K562 (cell line): Measurements from ENCODE around the gene ZPR1. TPM values are rescaled to one million over a fixed set of nuclear protein-coding genes. Genes with fewer than 3 reads are reported as not detected.

Experiments used
- CXXC5 ChIP-seq: fragments of 250-450 bp; sonication (Bioruptor Pico); IDR thresholded peaks from 2 replicates; pipeline ENCODE4 v1.8.0; 2022; ENCODE audit warnings: inconsistent platforms, mild to moderate bottlenecking, moderate library complexity
- ETV6 ChIP-seq, 3 experiments: fragments of 150-350 bp in 1 of 3; sonication (generic) in 1 of 3; formaldehyde crosslinking in 1 of 3; IDR thresholded peaks; 2 replicates each; pipeline versions ENCODE4 v1.6.1 to v1.8.0; 2014 to 2022; ENCODE audit warnings: borderline replicate concordance in 2 of 3, low read depth in 2 of 3, antibody characterized with exemption in 1 of 3, low read length in 1 of 3, mild to moderate bottlenecking in 1 of 3, missing genetic modification reagents in 1 of 3
- SP2 ChIP-seq: IDR thresholded peaks from 2 replicates; pipeline ENCODE4 v1.6.1; 2011; ENCODE audit warnings: mild to moderate bottlenecking, low read depth, low read length, moderate library complexity; ENCODE audit not compliant: poor library complexity, severe bottlenecking; ENCODE audit errors: extremely low read depth
- TAF7 ChIP-seq: fragments of 450-650 bp; IDR thresholded peaks from 2 replicates; pipeline ENCODE4 v1.6.1; 2016; ENCODE audit warnings: missing genetic modification characterization, missing compliant biosample characterization
- THRAP3 ChIP-seq: fragments of 450-650 bp; IDR thresholded peaks from 2 replicates; pipeline ENCODE4 v1.6.1; 2016; ENCODE audit warnings: mild to moderate bottlenecking, inconsistent platforms, borderline replicate concordance
- ZNF140 ChIP-seq: fragments of 250-450 bp; sonication (Bioruptor Pico); IDR thresholded peaks from 2 replicates; pipeline ENCODE4 v1.8.0; 2021; ENCODE audit warnings: moderate library complexity, mild to moderate bottlenecking, inconsistent platforms
- ZNF174 ChIP-seq: fragments of 250-450 bp; sonication (Bioruptor Pico); IDR thresholded peaks from 2 replicates; pipeline ENCODE4 v1.4.0; 2020; ENCODE audit warnings: mild to moderate bottlenecking
- ZNF3 ChIP-seq: fragments of 250-450 bp; sonication (Bioruptor Pico); IDR thresholded peaks from 2 replicates; pipeline ENCODE4 v1.5.0; 2021; ENCODE audit warnings: mild to moderate bottlenecking, moderate library complexity
- ZNF324 ChIP-seq: fragments of 250-450 bp; sonication (Bioruptor Pico); IDR thresholded peaks from 2 replicates; pipeline ENCODE4 v1.4.0; 2020; ENCODE audit warnings: mild to moderate bottlenecking
- polyA plus RNA-seq, 8 experiments: library from polyadenylated mRNA; depleted of rRNA in 4 of 8; stranded (reverse) in 5 of 8; unstranded in 3 of 8; fragments of >200 nt; fragmentation: Nextera tagmentation in 2 of 8; fragmentation: Illumina TruSeq in 1 of 8; extraction: Ambion mirVana in 2 of 8; extraction: Trizol in 1 of 8; gene quantifications; 2 replicates each; pipeline versions ENCODE4 v1.2.1 to v1.2.3, GENCODE V29; 2011 to 2014; ENCODE audit warnings: inconsistent platforms in 1 of 8, missing spikeins in 1 of 8
- total RNA-seq, 7 experiments: library from RNA; depleted of rRNA in 6 of 7; stranded (reverse); fragments of >200 nt in 6 of 7; fragmentation: Illumina TruSeq in 2 of 7; extraction: Trizol in 2 of 7; gene quantifications; 2 replicates each; pipeline versions ENCODE4 v1.2.1 to v1.2.3, GENCODE V29; 2011 to 2021; ENCODE audit warnings: low replicate concordance in 1 of 7
- TF ChIP-seq, protein P1 (sequence below), 2 experiments: fragments of 450-650 bp; IDR thresholded peaks; 2 replicates each; pipeline ENCODE4 v1.6.1; 2016; ENCODE audit warnings: mild to moderate bottlenecking in 2 of 2, borderline replicate concordance in 1 of 2, low read depth in 1 of 2, moderate library complexity in 1 of 2
- TF ChIP-seq, protein P2 (sequence below): IDR thresholded peaks from 3 replicates; pipeline ENCODE4 v1.6.1; 2011; ENCODE audit warnings: borderline replicate concordance, mild to moderate bottlenecking, moderate library complexity; ENCODE audit not compliant: insufficient read length; ENCODE audit errors: extremely low read depth

Gene ZPR1
- total and polyA plus RNA-seq, 9 of the 15 experiments (the other 6 are each of a cell fraction or from before 2014, with no cell fraction given): 13.0 to 120 (median 83.8) TPM

DNA sequence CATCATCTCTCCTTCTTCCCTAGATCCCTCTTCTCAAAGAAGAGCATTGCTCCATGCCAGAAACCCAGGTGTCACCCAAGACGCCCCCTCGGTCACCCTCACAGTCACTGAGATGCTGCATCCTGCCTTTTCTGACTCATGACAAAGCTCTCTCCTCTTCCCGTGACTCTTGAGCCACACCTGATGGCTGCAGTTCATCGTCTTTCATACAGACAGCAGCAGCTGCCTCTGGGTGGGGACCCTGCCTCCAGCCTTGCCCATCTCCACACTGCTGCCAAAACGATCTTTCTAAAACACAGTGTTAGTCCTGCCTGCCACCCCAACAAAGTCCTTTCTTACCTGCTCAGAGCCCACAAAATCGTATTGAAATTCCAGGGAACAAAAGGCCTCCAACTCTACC, 59.8 kb downstream of the ZPR1 start (continued):
- no peak for TF ChIP-seq THRAP3
- TF ChIP-seq CXXC5 (CRISPR knock-in tag): no peak
- TF ChIP-seq, protein P1, sequence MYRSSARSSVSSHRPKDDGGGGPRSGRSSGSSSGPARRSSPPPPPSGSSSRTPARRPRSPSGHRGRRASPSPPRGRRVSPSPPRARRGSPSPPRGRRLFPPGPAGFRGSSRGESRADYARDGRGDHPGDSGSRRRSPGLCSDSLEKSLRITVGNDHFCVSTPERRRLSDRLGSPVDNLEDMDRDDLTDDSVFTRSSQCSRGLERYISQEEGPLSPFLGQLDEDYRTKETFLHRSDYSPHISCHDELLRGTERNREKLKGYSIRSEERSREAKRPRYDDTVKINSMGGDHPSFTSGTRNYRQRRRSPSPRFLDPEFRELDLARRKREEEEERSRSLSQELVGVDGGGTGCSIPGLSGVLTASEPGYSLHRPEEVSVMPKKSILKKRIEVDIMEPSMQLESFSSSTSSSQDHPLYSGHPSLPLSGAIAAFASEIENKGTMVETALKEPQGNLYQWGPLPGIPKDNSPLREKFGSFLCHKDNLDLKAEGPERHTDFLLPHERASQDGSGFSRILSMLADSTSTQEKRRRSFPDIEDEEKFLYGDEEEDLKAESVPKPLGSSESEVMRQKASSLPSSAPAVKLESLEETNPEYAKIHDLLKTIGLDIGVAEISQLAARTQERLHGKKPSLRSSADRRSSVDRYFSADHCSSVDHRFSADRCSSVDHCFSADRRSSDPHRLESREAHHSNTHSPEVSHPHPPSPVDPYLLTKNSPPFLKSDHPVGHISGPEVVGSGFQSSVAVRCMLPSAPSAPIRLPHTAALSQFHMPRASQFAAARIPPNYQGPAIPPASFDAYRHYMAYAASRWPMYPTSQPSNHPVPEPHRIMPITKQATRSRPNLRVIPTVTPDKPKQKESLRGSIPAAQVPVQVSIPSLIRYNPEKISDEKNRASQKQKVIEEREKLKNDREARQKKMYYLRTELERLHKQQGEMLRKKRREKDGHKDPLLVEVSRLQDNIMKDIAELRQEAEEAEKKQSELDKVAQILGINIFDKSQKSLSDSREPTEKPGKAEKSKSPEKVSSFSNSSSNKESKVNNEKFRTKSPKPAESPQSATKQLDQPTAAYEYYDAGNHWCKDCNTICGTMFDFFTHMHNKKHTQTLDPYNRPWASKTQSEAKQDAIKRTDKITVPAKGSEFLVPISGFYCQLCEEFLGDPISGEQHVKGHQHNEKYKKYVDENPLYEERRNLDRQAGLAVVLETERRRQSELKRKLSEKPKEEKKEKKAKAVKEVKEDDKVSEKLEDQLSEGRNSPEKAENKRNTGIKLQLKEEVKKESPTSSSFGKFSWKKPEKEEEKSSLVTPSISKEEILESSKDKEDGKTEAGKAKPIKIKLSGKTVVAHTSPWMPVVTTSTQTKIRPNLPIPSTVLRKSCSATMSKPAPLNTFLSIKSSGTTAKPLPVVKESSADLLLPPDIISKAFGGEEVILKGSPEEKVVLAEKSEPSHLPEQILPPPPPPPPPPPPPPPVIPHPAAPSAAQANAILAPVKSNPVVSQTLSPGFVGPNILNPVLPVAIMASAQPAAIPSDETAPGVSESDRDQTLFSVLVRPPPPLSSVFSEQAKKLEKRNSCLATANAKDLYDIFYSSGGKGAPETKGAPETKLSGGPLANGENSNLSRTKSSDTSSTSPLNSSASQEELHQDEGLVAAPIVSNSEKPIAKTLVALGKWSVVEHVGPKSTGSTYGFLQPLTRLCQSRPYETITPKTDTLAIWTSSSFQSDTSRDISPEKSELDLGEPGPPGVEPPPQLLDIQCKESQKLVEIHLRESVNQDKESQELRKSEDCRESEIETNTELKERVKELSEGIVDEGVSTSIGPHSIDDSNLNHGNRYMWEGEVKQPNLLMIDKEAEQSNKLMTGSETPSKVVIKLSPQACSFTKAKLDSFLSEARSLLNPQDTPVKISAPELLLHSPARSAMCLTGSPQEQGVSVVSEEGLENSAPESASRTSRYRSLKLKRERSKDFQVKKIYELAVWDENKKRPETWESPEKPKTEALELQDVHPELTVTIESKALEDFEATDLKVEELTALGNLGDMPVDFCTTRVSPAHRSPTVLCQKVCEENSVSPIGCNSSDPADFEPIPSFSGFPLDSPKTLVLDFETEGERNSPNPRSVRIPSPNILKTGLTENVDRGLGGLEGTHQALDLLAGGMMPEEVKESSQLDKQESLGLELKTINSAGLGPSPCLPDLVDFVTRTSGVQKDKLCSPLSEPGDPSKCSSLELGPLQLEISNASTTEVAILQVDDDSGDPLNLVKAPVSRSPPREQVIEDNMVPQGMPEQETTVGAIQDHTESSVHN (IDR thresholded peaks at IDR 0.05; ENCODE audit: borderline replicate concordance in 1 of 2, low read depth in 1 of 2): no peak
- TF ChIP-seq ZNF174 (CRISPR knock-in tag): no peak
- TF ChIP-seq ETV6 (IDR thresholded peaks at IDR 0.05; ENCODE audit: borderline replicate concordance in 1 of 2, low read depth in 2 of 2, low read length in 1 of 2): no peak
- TF ChIP-seq ETV6 (CRISPR knock-in tag; IDR thresholded peaks at IDR 0.05; ENCODE audit: borderline replicate concordance): no peak
- no peak for TF ChIP-seq ZNF324 (CRISPR knock-in tag)
- TF ChIP-seq, protein P2, sequence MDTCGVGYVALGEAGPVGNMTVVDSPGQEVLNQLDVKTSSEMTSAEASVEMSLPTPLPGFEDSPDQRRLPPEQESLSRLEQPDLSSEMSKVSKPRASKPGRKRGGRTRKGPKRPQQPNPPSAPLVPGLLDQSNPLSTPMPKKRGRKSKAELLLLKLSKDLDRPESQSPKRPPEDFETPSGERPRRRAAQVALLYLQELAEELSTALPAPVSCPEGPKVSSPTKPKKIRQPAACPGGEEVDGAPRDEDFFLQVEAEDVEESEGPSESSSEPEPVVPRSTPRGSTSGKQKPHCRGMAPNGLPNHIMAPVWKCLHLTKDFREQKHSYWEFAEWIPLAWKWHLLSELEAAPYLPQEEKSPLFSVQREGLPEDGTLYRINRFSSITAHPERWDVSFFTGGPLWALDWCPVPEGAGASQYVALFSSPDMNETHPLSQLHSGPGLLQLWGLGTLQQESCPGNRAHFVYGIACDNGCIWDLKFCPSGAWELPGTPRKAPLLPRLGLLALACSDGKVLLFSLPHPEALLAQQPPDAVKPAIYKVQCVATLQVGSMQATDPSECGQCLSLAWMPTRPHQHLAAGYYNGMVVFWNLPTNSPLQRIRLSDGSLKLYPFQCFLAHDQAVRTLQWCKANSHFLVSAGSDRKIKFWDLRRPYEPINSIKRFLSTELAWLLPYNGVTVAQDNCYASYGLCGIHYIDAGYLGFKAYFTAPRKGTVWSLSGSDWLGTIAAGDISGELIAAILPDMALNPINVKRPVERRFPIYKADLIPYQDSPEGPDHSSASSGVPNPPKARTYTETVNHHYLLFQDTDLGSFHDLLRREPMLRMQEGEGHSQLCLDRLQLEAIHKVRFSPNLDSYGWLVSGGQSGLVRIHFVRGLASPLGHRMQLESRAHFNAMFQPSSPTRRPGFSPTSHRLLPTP: no peak
- no peak for TF ChIP-seq ZNF140
- TF ChIP-seq ZNF3 (CRISPR knock-in tag): no peak
- no peak for TF ChIP-seq TAF7
- no peak for TF ChIP-seq SP2
- TF ChIP-seq, all 486 proteins: peak for 0
